ENCODE results near the gene RHBDL1. TPM values are rescaled to one million over a fixed set of nuclear protein-coding genes. Genes with fewer than 3 reads are reported as not detected.

Gene RHBDL1
- total and polyA plus RNA-seq, 9 of the 15 experiments (the other 6 are each of a cell fraction or from before 2014, with no cell fraction given), result 0.03 to 5.6 (median 1.3) TPM; not detected in 1

GRCh38 chr16:720990-721764 is 45.7 kb downstream of the RHBDL1 start, which contains the start of gene ANTKMT (continued):
- TF ChIP-seq NONO (IDR thresholded peaks at IDR 0.05; ENCODE audit: low read depth in 2 of 2, low read length in 1 of 2) (peak; percentile 86 to 95), MYNN (IDR thresholded peaks at IDR 0.05) (no peak), MYNN (CRISPR knock-in tag; IDR thresholded peaks at IDR 0.05) (no peak), THRAP3 (IDR thresholded peaks at IDR 0.05; ENCODE audit: borderline replicate concordance) (no peak), ZBTB2 (IDR thresholded peaks at IDR 0.05) (no peak), ZBTB8A (IDR thresholded peaks at IDR 0.05; ENCODE audit: partially characterized antibody) (no peak), RBM17 (IDR thresholded peaks at IDR 0.05; ENCODE audit: borderline replicate concordance, low read depth, low read length) (no peak), MECOM (CRISPR knock-in tag; IDR thresholded peaks at IDR 0.05) (no peak), ZNF407 (IDR thresholded peaks at IDR 0.05; ENCODE audit: low read depth) (no peak), POLR2A (conservative IDR thresholded peaks at IDR 0.05) (peak; percentile 76), TARDBP (IDR thresholded peaks at IDR 0.05) (no peak; the same call in 1 of the 2 replicates), GMEB1 (CRISPR knock-in tag; IDR thresholded peaks at IDR 0.05) (peak; percentile 60), MIER1 (IDR thresholded peaks at IDR 0.05; ENCODE audit: low read depth) (no peak), POLR2B (IDR thresholded peaks at IDR 0.05; ENCODE audit: low read depth, partially characterized antibody) (peak; percentile 25), RUNX1 (IDR thresholded peaks at IDR 0.05; ENCODE audit: low read depth) (peak; percentile 87; the same call in 1 of the 2 replicates), CBFB (CRISPR knock-in tag; IDR thresholded peaks at IDR 0.05) (no peak), ZNF197 (CRISPR knock-in tag; IDR thresholded peaks at IDR 0.05; ENCODE audit: low read depth) (no peak), ZBTB7A (IDR thresholded peaks at IDR 0.05; ENCODE audit: borderline replicate concordance, control insufficient read depth, low read depth, low read length) (peak; percentile 49), STAT5A (IDR thresholded peaks at IDR 0.05; ENCODE audit: borderline replicate concordance, low read length) (no peak)

Measured in K562 (cell line).